DND-41 (cell line): ENCODE measurements around the gene PNPT1.
"Not testable (repeated sequence)": the region's sequence is repeated elsewhere in the genome, so short reads cannot be mapped to it uniquely, and the experiment has no call there.

ENCODE experiments used
- ATAC-seq: fragments of 200-7000 bp; cut with Tn5 transposase; 3 replicates; pipeline ENCODE4 v1.9.1; 2021; ENCODE audit warnings: low read depth; ENCODE audit not compliant: insufficient read depth
- DNase-seq: peaks from one replicate; pipeline ENCODE4 v3.0.0-alpha.2; 2020
- H2AFZ ChIP-seq: 2 replicates; pipeline ENCODE4 v1.6.0; 2012; ENCODE audit warnings: low read depth, low read length
- H3K27ac ChIP-seq: 2 replicates; pipeline ENCODE4 v1.5.1; 2012; ENCODE audit warnings: low read length, inconsistent platforms
- H3K27me3 ChIP-seq: fragments of 200-600 bp; sonication (generic); 2 replicates; pipeline ENCODE4 v1.6.0; 2012; ENCODE audit warnings: low read length, mild to moderate bottlenecking, inconsistent platforms; ENCODE audit not compliant: insufficient read depth, poor library complexity
- H3K36me3 ChIP-seq: 2 replicates; pipeline ENCODE4 v1.5.1; 2012; ENCODE audit warnings: low read length, inconsistent platforms; ENCODE audit not compliant: insufficient read depth
- H3K4me1 ChIP-seq: 2 replicates; pipeline ENCODE4 v1.5.1; 2012; ENCODE audit warnings: mild to moderate bottlenecking, low read length; ENCODE audit not compliant: insufficient read depth
- H3K4me2 ChIP-seq: 2 replicates; pipeline ENCODE4 v1.6.0; 2012; ENCODE audit warnings: mild to moderate bottlenecking, moderate library complexity, low read length, inconsistent platforms; ENCODE audit not compliant: insufficient read depth
- H3K4me3 ChIP-seq, 2 experiments: fragments of 200-600 bp in 1 of 2; shearing (Covaris generic) in 1 of 2; 2 replicates each; pipeline ENCODE4 v1.5.1; 2012 to 2016; ENCODE audit warnings: inconsistent platforms in 2 of 2, low read length in 2 of 2, mild to moderate bottlenecking in 2 of 2, low read depth in 1 of 2, moderate library complexity in 1 of 2
- H3K79me2 ChIP-seq: 2 replicates; pipeline ENCODE4 v1.6.0; 2012; ENCODE audit warnings: low read length, inconsistent platforms; ENCODE audit not compliant: insufficient read depth
- H3K9ac ChIP-seq: 2 replicates; pipeline ENCODE4 v1.6.0; 2012; ENCODE audit warnings: low read depth, mild to moderate bottlenecking, inconsistent platforms, low read length, moderate library complexity
- H3K9me3 ChIP-seq: 2 replicates; pipeline ENCODE4 v1.5.1; 2012; ENCODE audit warnings: low read length, moderate library complexity, mild to moderate bottlenecking, inconsistent platforms; ENCODE audit not compliant: insufficient read depth, severe bottlenecking
- H4K20me1 ChIP-seq: 2 replicates; pipeline ENCODE4 v1.6.0; 2012; ENCODE audit warnings: low read length; ENCODE audit not compliant: insufficient read depth
- CTCF ChIP-seq: IDR thresholded peaks from 2 replicates; pipeline ENCODE4 v1.5.1; 2012; ENCODE audit warnings: borderline replicate concordance, low read length, moderate library complexity, mild to moderate bottlenecking; ENCODE audit not compliant: poor library complexity, severe bottlenecking; ENCODE audit errors: extremely low read depth
- EZH2 ChIP-seq: IDR thresholded peaks from 3 replicates; pipeline ENCODE4 v1.6.1; 2012; ENCODE audit warnings: borderline replicate concordance, low read depth, mild to moderate bottlenecking, moderate library complexity, low read length, inconsistent platforms; ENCODE audit not compliant: severe bottlenecking

PNPT1 gene

GRCh38 chr2:55693181-55694125 lies at the start of gene PNPT1:
PNPT1 (minus strand) TSS chr2:55693844; CDS start chr2:55693823, 21 bp downstream.
- peak; percentile 100 for ATAC-seq
- H3K9me3 ChIP-seq, result no peaks in the 10 kb centered on the region
- peaks cover 52% of the 10 kb centered on the region for H3K79me2 ChIP-seq
- H3K4me1 ChIP-seq, result peaks cover 27% of the 10 kb centered on the region
- no peaks in the 10 kb centered on the region for H3K27me3 ChIP-seq
- no peak for TF ChIP-seq EZH2
- TF ChIP-seq CTCF, result no peak
- H3K9ac ChIP-seq, result peak within 1 kb of the TSS; percentile 79
- H3K36me3 ChIP-seq, result peaks cover 8% of the 10 kb centered on the region; the same call in 1 of the 2 replicates
- DNase-seq, result peak; percentile 96
- peak within 1 kb of the TSS; percentile 98 for H2AFZ ChIP-seq
- H3K4me3 ChIP-seq, result peak within 1 kb of the TSS; percentile 86 to 91
- peaks cover 4% of the 10 kb centered on the region; the same call in 1 of the 2 replicates for H4K20me1 ChIP-seq
- peak within 1 kb of the TSS; percentile 91 for H3K27ac ChIP-seq
- H3K4me2 ChIP-seq, result peak within 1 kb of the TSS; percentile 72

- H3K9ac ChIP-seq, result no peak overlapping the region
- H2AFZ ChIP-seq, result no peak overlapping the region
- no peak overlapping the region for H3K4me2 ChIP-seq
Measured at GRCh38 chr2:55742996-55743395, 49.4 kb upstream of the PNPT1 start.

GRCh38 chr2:55736019-55736536 lies 42.4 kb upstream of the PNPT1 start:
- not testable (repeated sequence) for H3K4me1 ChIP-seq, H2AFZ ChIP-seq, H3K9ac ChIP-seq, DNase-seq, ATAC-seq, H3K9me3 ChIP-seq, H3K4me2 ChIP-seq, H4K20me1 ChIP-seq, H3K27me3 ChIP-seq, H3K79me2 ChIP-seq, H3K36me3 ChIP-seq, H3K4me3 ChIP-seq, H3K27ac ChIP-seq

More at GRCh38 chr2:55742996-55743395, 49.4 kb upstream of the PNPT1 start:
- Histone ChIP-seq H4K20me1 (no peaks in the 10 kb centered on the region), H3K27ac (no peak overlapping the region), H3K79me2 (no peaks in the 10 kb centered on the region), H3K27me3 (no peaks in the 10 kb centered on the region), H3K4me3 (no peak overlapping the region), H3K9me3 (no peaks in the 10 kb centered on the region), H3K4me1 (no peaks in the 10 kb centered on the region), H3K36me3 (no peaks in the 10 kb centered on the region)
- DNase-seq (no peak), ATAC-seq (no peak)
- no peak for TF ChIP-seq CTCF
- no peak for TF ChIP-seq EZH2

- Histone ChIP-seq H3K79me2 (no peaks in the 10 kb centered on the region), H3K4me2 (no peak overlapping the region), H3K4me3 (no peak overlapping the region), H3K27me3 (no peaks in the 10 kb centered on the region), H2AFZ (no peak overlapping the region), H3K9me3 (no peaks in the 10 kb centered on the region), H4K20me1 (no peaks in the 10 kb centered on the region), H3K4me1 (no peaks in the 10 kb centered on the region), H3K27ac (no peak overlapping the region), H3K9ac (no peak overlapping the region), H3K36me3 (no peaks in the 10 kb centered on the region)
- ATAC-seq (no peak), DNase-seq (no peak)
- TF ChIP-seq EZH2 (no peak), CTCF (no peak)
Measured at GRCh38 chr2:55734726-55735125, 41.1 kb upstream of the PNPT1 start.
